GM15510 (cell line): ENCODE data around the gene VWA3B.

Experiments used
- POLR2A ChIP-seq: IDR thresholded peaks from 3 replicates; pipeline ENCODE4 v1.6.1; 2011; ENCODE audit warnings: borderline replicate concordance; ENCODE audit not compliant: insufficient read length; ENCODE audit errors: extremely low read depth

Gene VWA3B

GRCh38 chr2:98282109-98282508 lies 195.1 kb downstream of the VWA3B start:
- TF ChIP-seq POLR2A, result no peak

- no peak for TF ChIP-seq POLR2A
These were observed 206.1 kb downstream of the VWA3B start for GRCh38 chr2:98293030-98293429.

GRCh38 chr2:98293931-98294687 lies 207.1 kb downstream of the VWA3B start:
- no peak for TF ChIP-seq POLR2A

- TF ChIP-seq POLR2A, result no peak
These were observed 207.7 kb downstream of the VWA3B start for GRCh38 chr2:98294711-98295110.

- TF ChIP-seq POLR2A, result no peak
These were observed 208.3 kb downstream of the VWA3B start for GRCh38 chr2:98295275-98295674.

- TF ChIP-seq POLR2A, result no peak
These were observed 208.9 kb downstream of the VWA3B start for GRCh38 chr2:98295721-98296414.

GRCh38 chr2:98296440-98296839 lies 209.5 kb downstream of the VWA3B start:
- no peak for TF ChIP-seq POLR2A

GRCh38 chr2:98297817-98298682 lies 211.1 kb downstream of the VWA3B start:
- no peak for TF ChIP-seq POLR2A

GRCh38 chr2:98298683-98299164 lies 211.8 kb downstream of the VWA3B start:
- TF ChIP-seq POLR2A, result no peak

GRCh38 chr2:98299211-98299905 lies 212.4 kb downstream of the VWA3B start:
- no peak for TF ChIP-seq POLR2A

- TF ChIP-seq POLR2A, result no peak
These were observed 213.3 kb downstream of the VWA3B start for GRCh38 chr2:98300141-98300874.

GRCh38 chr2:98301469-98301868 lies 214.5 kb downstream of the VWA3B start:
- no peak for TF ChIP-seq POLR2A

- TF ChIP-seq POLR2A, result no peak
These were observed 221.1 kb downstream of the VWA3B start for GRCh38 chr2:98308068-98308467.

GRCh38 chr2:98308532-98308931 lies 221.6 kb downstream of the VWA3B start:
- no peak for TF ChIP-seq POLR2A
